ENCODE results near the gene CDSN. TPM values are rescaled to one million over a fixed set of nuclear protein-coding genes. Genes with fewer than 3 reads are reported as not detected.

Gene CDSN
- total and polyA plus RNA-seq, 2 of the 4 experiments (the other 2 are of a cell fraction), result not detected

- Histone ChIP-seq H3K9ac (ENCODE audit: low read depth, low read length) (no peak overlapping the region), H2BK20ac (ENCODE audit: low read depth, low read length) (no peak overlapping the region), H2AK5ac (ENCODE audit: low read depth, low read length) (no peak overlapping the region), H3K4me2 (ENCODE audit: low read depth, low read length) (no peak overlapping the region), H2BK15ac (ENCODE audit: low read depth, low read length) (no peak overlapping the region), H2AK9ac (replicated peaks; ENCODE audit: low read depth, low read length, poor library complexity) (no peak overlapping the region), H3K9me3 (ENCODE audit: control insufficient read depth, insufficient read depth, low read length) (no peaks in the 10 kb centered on the region), H3K23ac (ENCODE audit: low read depth, low read length) (no peak overlapping the region), H3K27ac (ENCODE audit: insufficient read depth, low read length) (no peak overlapping the region), H2BK120ac (ENCODE audit: low read depth, low read length) (no peak overlapping the region), H4K91ac (ENCODE audit: insufficient read depth, low read depth, low read length) (no peak overlapping the region), H3K56ac (ENCODE audit: extremely low read depth, insufficient read depth, low read length) (no peak overlapping the region), H2AFZ (replicated peaks; ENCODE audit: low read length, poor library complexity) (no peak overlapping the region), H4K8ac (ENCODE audit: low read depth in 2 of 2, low read length in 2 of 2) (no peak overlapping the region), H3K18ac (ENCODE audit: low read depth, low read length) (no peak overlapping the region), H3K36me3 (ENCODE audit: control insufficient read depth, insufficient read depth, low read length) (no peaks in the 10 kb centered on the region), H4K5ac (ENCODE audit: low read depth, low read length) (no peak overlapping the region), H3K4me3 (ENCODE audit: insufficient read depth, low read depth, low read length) (no peak overlapping the region), H4K20me1 (ENCODE audit: insufficient read depth, low read length) (no peaks in the 10 kb centered on the region; the same call in 1 of the 2 replicates), H3K4me1 (ENCODE audit: control insufficient read depth, insufficient read depth, low read length) (no peaks in the 10 kb centered on the region), H3K27me3 (ENCODE audit: control insufficient read depth, insufficient read depth, low read length) (peaks cover 11% of the 10 kb centered on the region), H3K14ac (replicated peaks; ENCODE audit: low read depth, low read length) (no peak overlapping the region), H3K4ac (ENCODE audit: low read depth, low read length) (no peak overlapping the region), H3K79me1 (ENCODE audit: low read depth in 1 of 2, low read length in 2 of 2) (no peaks in the 10 kb centered on the region), H2BK5ac (ENCODE audit: low read depth, low read length, poor library complexity, severe bottlenecking) (no peak overlapping the region), H3K9me1 (ENCODE audit: insufficient read depth, low read length) (no peaks in the 10 kb centered on the region)
- in situ Hi-C loops (cut with MboI; ENCODE audit: low sequenced_read_pairs), result no loop called here
- no peak for TF ChIP-seq MXI1 (IDR thresholded peaks at IDR 0.05; ENCODE audit: borderline replicate concordance, low read depth, low read length)
- no CpG with 5 or more reads among the region's 3 CpGs for WGBS, 2 experiments (ENCODE audit: extremely low coverage in 2 of 2, insufficient read length in 1 of 2)
- BruUV-seq (replicated peaks), result no TSS peak
- DNase-seq (no peak), ATAC-seq (ENCODE audit: low read depth) (no peak)
- dilution Hi-C loops (cut with HindIII; ENCODE audit: low sequenced_read_pairs, unreplicated experiment), result no loop called here
- intact Hi-C loops (cut with micrococcal nuclease), result no loop called here
- ChIA-PET POLR2A (ENCODE audit: unreplicated experiment) (no interaction called here), CTCF (no interaction called here)
Measured at GRCh38 chr6:31130751-31131150, 10.5 kb upstream of the CDSN start.
